ENCODE results near the gene RAD51B.
"Not testable (repeated sequence)": the region's sequence is repeated elsewhere in the genome, so short reads cannot be mapped to it uniquely, and the experiment has no call there.

The RAD51B gene

DNA sequence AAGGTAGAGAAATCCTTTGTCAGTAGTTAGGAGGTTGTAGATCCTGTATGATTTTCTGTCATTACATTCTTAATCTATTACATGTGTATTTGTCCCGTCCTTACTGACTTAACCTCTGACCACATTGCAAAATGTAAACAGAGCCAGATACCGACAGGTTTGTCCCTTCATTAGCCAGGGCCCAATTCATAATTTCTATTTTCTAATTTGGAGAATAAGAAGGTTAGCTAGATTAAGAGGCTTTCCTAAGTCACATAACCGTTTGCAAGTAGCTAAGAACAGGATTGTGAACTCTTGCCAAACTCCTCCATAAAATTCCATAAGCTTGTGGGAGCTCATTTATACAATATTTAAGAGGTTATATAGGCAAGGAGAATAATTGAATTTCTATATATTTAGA is 352.6 kb downstream of the RAD51B start:
- DNase-seq (ENCODE audit: low read depth in 2 of 2) = no peak

DNA sequence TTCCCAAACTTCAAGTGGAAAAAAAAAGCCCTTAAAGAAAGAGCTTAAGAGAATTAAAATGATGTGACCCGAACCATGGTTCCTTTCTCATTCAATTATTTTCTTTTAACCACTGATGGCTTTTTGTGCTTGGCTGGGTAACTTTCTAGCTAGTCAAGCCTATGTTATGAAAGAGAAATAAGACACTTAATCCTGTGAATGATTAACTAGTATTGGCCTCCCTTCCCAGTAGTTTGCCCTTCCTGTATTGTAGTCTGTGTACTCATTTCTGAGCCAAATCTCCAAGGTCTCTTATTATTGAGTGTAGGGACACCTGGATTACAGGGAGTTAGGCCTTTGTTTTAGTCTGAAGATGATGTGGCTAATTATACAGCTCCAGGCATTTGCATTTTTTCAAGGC is 353.0 kb downstream of the RAD51B start:
- no peak for DNase-seq (ENCODE audit: low read depth in 2 of 2)

DNA sequence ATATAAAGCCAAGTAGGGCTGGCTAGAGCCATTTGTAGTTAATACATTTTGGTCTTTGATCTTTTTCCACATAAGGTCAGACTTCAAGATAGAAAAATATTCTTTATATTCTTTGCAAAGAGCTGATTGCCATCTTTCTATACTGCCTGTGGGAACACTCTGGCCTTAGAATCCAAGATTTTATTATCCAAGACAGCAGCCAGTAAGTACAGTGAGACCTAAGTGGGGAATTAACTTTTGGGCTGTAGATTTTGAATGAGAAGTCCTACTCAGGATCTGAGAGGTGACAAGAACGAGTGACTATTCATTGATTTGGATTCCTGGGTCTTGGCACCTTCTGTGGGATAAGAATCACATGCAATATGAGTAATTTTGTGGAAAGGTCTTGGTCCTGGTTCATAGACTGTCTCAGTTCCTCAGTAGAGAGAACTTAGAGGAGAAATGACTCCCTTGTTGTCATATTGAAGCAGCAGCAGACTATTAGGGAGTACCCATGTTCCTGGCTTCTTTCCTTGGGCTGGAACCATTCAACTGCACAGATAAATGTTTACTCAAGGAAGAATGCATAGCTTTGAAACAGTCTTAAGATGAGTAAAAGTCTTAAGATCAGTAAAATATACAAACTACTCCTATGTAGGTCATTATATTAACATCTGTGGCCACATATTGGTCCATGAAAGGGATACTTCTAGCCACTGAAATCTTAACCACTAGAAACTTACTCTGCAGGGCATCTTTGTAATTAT is 353.8 kb downstream of the RAD51B start:
- no peak for DNase-seq (ENCODE audit: low read depth in 2 of 2)

DNA sequence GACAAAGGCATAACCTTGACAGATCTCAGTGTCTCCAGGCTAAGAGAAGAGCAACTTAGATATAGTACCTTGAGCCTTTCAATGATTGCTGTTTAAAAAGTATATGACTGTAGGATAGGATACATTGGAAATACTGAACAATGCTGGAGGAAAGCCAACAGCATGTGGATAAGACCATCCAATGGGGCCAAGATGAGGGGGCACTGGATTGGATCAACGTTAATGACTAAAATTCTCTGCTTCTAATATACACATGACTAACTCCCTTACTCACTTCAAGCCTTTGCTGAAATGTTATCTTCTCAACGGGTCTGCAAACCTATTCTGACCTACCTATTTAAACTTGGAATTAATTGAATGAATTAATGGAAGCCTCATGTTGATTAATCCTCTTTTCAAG is 354.9 kb downstream of the RAD51B start:
- no peak for DNase-seq (ENCODE audit: low read depth in 2 of 2)

DNA sequence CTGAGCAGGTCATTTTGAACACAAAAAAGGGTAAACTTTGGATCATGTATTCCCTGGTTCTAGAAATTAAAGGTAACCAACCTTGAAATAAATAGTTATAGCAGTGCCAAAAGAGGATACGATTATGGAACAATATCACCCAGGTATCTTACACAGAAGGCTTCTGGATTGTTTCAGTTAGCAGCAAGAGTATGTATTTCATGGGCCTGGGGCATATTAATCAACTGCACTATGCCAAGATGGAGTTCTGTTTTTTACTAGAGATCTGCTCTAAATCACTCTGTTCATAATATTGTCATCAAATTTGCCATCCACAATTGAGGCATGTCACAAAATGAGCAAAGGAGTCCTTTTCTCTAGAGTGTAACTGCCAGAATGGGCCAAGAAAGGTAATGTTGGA is 357.1 kb downstream of the RAD51B start:
- DNase-seq (ENCODE audit: low read depth in 2 of 2) = no peak

DNA sequence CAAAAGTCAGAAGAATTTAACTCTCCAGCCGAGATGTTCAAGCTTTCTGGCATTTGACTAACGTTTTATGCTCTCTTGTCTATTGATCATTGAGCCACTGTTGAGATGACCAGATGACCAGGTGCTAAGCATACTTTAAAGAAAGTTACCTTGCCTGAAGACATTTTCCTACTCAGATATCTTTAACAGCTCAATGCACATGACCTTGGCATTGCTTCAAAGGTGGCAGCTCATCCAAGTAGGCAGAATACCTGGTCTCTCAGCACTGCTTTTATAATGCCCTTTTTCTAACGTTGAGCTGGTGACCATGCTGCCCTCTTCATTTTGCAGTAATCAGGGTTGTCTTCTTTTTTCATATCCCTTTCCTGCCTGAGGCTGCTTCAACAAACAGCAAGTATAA is 358.1 kb downstream of the RAD51B start:
- DNase-seq (ENCODE audit: low read depth in 2 of 2) = no peak

DNA sequence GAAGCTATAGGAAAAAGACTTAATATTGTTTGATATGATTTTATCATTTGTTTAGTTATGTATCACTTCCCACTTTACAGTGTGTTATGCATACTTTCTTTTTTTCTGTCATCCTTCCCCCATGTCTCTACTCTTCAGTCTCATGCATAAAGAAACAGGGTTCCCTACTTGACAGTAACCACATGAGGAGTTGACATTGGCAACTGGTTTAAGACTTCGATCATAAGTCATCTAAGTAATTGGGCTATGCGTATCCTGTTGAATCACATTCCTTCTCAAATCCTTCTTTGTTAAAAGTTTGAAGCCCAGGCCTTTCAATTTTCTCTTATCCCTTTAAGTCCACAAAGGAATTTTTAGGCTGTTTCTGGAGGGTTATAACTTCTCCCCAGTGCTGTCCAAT is 358.7 kb downstream of the RAD51B start:
- DNase-seq (ENCODE audit: low read depth in 2 of 2) = no peak

DNA sequence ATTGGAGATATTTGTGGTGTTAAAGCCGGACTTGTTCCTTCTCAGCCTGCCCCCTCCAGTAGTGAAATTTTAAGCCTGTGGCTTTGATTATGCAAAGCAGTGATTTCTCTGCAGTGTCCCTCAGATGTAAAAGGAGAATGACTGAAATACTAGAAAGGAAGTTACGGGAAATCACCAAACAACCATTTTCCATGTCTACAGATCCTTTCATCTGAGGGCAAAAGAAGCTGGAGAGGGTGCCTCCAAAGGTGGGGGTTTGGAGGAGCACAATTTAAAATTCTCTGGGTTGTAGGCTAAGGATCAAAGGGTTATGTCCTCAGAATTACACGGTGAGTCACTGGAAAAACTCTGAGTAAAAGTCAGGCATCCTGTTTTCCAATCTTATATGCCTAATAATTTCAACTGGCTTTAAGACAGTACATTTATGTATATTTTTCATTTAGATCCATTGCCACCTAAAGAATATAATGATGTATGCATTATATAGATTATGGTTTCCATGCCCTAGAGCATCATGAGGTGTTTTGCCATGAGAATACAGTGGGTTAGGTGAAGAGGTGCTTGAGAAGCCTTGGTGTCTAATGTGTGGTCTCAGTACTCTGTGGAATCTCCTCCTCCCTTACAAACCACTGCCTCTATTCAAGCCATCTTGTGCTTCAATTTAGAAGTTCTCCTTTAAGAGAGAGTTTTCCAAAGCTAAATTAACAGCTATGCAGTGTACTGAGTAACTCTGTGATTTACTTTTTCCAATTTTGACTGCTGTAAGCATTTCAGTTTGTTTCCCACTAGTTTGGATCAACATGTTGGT is 362.1 kb downstream of the RAD51B start:
- DNase-seq (ENCODE audit: low read depth in 2 of 2) = no peak

DNA sequence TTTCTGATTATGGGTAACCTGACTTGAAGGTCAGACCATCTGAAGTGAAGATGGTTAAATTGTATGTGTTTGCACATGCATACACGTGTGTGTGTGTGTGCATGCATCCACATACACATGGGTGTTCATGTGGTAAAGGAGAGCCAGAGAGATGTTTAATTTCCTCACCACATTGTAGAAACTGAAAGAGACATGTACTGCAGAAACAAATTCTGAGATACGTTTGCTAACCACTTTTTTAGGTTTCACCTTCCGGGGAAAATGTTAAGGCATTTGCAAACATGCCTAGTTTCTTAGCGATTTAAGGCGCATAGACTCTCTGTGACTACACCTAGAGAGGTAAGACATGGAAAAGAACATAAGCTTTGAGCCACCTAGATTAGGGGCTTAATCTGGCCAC is 362.9 kb downstream of the RAD51B start:
- peak in 1 of 2 experiments; percentile 2 for DNase-seq (ENCODE audit: low read depth in 2 of 2)

DNA sequence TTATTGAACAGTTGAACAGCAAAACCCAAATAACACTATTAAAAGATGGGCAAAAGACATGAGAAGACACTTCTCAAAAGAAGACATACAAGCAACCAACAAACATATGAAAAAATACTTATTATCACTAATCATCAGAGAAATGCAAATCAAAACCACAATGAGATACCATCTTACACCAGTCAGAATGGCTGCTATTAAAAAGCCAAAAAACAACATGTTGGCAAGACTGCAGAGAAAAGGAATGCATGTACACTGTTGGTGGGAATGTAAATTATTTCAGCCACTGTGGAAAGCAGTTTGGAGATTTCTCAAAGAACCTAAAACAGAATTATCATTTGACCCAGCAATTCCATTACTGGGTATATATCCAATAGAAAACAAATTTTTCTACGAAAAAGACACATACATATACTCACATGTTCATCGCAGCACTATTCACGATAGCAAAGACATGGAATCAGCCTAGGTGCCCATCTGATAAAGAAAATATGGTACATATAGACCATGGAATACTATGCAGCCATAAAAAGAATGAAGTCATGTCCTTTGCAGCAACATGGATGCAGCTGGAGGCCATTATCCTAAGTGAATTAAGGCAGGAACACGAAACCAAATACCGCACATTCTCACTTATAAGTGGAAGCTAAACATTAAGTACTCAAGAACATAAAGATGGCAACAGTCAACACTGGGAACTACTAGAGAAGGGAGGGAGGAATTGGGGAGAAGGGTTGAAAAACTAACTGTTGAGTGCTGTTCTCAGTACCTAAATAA is 367.1 kb downstream of the RAD51B start:
- DNase-seq (ENCODE audit: low read depth in 2 of 2) = not testable (repeated sequence)

DNA sequence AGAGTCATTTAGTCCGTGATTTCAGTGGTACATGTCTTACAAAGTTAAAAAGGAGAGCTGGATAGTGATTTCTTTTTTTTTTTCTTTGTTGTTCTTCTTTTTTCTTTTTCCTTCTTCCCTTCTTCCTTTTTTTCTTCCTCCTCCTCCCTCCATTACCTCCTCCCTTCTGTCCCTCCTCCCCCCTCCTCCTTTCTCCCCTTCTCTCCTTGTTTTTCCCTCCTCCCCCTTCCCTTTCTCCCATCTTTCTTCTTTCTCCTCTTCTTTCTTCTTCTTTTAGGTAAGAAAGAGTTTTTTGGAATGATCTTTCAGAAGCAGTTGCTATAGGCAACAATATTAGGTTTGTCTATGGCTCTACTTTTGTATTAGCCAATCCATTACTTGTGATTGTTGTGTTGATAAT is 368.6 kb downstream of the RAD51B start:
- no peak for DNase-seq (ENCODE audit: low read depth in 2 of 2)

DNA sequence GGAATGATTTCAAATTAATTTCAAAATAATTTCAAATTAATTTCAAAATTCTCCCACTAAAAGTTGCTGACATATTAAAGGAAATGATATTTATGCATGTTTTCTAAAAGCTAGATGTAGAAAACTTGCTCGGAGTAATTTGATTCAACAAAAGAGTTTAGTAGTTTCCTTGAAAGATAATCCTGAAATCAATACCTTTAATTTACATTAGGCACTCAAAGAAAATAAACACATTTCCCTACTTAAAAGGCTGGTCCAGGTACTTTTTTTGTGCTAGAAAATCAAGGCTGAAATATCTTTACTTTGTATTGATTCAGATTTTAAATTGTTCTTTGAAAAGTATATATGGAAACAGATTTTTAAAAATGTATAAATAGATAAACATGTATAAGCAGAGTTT is 370.5 kb downstream of the RAD51B start:
- DNase-seq (ENCODE audit: low read depth in 2 of 2) = no peak

DNA sequence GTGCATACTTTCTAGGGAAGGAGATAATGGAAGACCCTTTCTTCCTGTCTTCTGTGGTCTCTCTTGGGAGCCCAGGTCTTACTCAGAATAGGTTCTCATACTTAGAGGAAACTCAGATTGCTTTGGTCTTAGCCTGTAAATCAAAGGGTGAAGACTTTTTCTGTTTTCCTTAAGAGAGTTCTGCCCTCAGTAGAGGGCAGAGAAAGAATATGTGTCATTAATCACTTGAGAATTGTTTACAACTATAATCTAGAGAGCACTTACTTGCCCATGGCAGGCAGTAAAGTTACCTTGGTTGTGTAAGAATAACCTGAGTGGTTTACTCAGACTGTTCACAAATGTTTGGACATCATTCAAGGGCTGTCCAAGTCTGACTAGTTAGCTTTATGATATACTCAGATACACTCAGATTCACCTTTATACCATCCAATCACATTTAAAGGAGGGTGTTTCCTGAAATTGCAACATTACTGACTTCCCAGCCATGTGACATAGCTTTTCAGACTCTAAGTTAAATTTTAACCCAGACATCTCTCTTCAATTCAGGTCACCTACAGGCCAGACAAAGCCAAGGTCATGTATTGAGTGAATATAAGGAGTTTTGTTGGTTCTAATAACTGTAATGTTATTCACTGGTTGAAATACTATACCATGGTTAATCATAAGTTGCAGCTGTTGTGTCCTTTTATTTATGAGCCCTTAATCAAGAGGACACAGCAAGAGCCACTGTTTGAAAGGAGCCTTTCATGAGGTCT is 372.2 kb downstream of the RAD51B start:
- DNase-seq (ENCODE audit: low read depth in 2 of 2) = no peak

DNA sequence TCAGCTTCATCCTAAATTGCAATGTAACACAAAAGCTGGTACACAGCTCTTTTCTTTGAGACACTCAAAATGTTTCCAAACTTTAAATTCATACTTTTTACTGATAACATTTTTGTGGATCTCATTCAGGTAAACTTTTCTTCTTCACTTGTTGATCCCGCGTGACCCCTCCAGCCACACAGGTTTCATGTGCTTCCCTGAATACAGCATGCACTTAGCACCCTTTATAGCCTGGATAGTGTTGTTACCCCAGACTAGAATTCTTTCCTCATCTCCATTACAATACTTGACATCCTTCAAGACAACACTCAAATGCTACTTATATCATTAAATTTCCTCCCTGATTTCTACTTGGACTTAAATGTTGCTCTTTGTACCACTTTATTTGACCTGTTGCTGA is 373.4 kb downstream of the RAD51B start:
- DNase-seq (ENCODE audit: low read depth in 2 of 2) = no peak

DNA sequence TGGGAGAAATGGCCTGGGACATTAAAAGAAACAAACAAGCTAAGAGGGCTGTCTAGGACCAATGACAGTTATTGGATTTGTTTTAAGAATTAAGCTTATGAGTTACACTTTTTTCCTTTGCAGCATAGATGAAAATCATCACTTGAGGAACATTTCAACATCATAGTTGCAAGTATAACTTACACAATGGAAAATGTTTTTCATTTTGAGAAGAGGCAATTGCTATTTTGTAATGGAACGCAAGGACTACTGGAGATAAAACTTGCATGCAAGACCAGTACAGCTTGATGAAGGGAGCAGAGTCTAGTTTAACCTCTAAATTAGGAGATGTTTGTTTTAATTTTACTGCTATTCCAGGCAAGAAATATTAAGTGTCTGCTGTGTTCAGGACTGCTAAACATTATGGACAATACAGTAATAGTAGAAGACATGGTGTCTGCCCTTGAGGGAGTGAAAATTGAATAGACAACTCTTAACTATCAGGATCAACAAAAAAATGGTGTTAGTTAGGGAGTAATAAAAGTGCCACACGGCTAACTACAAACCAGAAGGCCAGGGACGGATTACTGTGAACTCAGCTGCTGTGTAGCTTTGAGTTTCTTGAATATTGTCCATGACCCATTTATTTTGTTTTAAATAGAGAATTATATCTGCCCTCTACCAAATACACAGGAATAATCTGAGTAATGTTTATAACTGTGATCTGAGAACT is 374.5 kb downstream of the RAD51B start:
- DNase-seq (ENCODE audit: low read depth in 2 of 2) = no peak

DNA sequence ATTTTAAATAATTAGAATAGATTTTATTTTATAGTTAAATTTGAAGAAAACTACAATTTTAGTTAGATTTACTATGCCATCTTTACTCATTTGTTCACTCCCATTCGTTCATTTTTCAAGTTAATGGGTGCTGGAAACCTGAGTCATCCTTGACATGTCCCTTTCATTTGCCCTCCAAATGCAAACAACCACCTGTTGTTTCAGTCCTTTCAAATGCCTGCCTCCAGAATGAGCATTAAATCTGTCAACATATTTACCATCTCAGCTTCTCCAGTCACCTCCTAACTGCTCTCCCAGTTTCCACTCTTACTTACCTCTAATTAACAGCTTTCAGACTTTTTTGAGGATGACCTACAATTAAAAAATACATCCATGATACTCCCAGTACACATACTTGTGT is 375.5 kb downstream of the RAD51B start:
- DNase-seq (ENCODE audit: low read depth in 2 of 2) = no peak

DNA sequence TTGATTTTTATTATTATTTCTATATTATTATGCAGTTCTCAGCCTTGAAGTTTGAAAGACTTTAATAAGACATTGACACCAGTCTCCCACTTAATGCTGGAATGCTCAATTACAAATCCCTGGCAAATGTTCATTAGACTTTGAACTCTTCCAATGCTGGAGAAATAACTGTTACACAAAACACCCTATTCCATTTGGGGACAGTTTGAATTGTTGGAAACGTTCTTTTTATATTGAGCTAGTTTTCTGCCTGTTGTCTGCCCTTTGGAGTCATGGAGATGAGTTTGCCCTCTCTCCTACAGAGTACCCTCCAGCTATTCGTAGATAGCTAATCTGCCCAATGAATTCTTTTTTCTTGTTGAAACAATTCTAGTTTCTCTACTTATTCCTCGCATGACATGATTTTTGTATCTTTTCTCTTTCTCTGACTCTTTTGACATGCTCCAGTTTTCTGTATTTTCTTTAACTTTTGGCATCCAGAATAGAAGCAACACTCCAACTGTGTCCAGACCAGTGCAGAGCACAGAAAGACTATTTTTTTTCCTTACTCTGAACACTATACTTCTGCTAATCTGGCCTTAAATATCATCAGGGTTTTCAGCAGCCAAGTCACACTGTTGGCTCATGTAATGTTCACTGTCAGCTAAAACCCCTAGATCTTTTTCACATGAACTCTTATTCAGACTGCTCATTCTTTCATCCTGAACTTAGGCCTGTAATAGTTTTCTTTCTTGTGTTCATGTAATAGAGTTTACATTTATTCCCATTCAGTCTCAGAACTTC is 379.3 kb downstream of the RAD51B start:
- DNase-seq (ENCODE audit: low read depth in 2 of 2) = no peak

DNA sequence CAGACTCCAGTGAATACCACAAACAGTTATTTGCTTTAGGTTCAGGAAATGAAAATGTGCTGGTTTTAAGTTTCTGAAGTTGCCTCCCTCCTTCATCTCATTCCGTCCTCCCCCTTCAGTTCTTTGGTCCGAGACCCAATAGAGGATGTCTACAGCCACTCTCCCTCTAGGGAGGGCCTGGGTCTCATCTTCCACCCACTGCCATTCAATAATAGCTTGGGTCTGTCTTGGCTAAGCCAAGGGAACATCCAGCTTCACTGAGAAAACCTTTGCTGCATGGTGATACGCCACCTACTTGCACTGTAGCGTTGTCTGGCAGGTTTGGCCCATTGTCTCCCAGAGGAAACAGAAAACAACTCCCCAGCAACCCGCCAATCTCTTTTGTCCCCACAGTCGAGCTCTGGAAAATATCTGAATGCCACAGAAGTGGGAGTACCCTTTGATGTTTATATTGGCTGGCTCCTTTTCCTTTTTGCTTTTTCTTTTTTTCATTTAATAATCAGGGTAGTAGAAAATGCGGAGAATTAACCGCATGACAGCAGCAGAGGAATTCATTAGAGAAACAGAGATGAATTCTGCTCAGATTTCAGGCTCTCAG is 380.1 kb downstream of the RAD51B start:
- DNase-seq (ENCODE audit: low read depth in 2 of 2) = no peak

DNA sequence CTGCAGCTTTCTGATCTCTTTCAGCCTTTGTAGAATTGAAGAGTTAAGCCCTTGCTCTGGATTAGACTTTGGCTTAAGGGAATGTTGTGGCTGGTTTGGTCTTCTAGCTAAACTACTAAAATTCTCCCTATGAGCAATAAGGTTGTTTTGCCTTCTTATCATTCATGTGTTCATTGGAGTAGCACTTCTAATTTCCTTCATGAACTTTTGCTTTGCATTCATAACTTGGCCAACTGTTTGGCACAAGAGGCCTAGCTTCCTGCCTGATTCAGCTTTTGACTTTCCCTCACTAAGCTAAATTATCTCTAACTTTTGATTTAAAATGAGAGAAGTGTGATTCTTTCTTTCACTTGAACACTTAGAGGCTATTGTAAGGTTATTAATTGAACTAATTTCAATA is 384.3 kb downstream of the RAD51B start:
- DNase-seq (ENCODE audit: low read depth in 2 of 2) = no peak

DNA sequence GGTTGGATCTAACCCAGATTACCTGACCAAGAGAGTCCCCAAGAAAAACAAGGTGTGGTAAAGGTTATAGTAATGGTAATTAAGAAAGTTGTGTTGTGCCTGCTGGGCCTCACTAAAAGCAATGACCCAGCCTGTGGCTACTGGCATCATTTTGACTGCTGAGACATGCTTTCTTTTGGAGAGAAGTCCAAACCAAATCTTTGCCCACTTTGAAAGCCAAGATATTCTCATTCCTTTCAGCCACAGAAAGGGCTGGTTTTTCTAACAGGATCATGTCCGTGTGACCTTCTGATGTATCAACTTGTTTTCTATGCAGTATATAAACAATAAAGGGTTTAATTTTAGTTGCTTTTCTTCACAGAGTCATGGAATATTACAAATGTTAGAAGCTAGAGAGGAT is 388.6 kb downstream of the RAD51B start:
- DNase-seq (ENCODE audit: low read depth in 2 of 2) = no peak

Measured in stimulated activated CD4-positive, alpha-beta T cell treated with anti-CD3 and anti-CD28 coated beads, Interleukin-12 subunit alpha, Interleukin-12 subunit beta, amount 100 ng/mL, for 24 hours (primary cell).